HL-60 (cell line): ENCODE data around the gene CNN3.

Source experiments
- DNase-seq, 2 experiments: peaks; one replicate each; pipeline ENCODE4 v3.0.0-alpha.2; 2010 to 2020; ENCODE audit warnings: low read depth in 1 of 2, low spot score in 1 of 2
- H3K27ac ChIP-seq: fragments of 250-450 bp; sonication (Bioruptor Pico); replicated peaks from 2 replicates; pipeline ENCODE4 v1.5.1; 2020; ENCODE audit warnings: mild to moderate bottlenecking, moderate library complexity
- H3K27me3 ChIP-seq: fragments of 250-450 bp; sonication (Bioruptor Pico); 2 replicates; pipeline ENCODE4 v1.5.1; 2021; ENCODE audit warnings: mild to moderate bottlenecking, moderate library complexity; ENCODE audit not compliant: insufficient read depth, poor library complexity, severe bottlenecking
- H3K4me3 ChIP-seq: replicated peaks from 2 replicates; pipeline ENCODE4 v1.5.1; 2011; ENCODE audit warnings: mild to moderate bottlenecking, control low read depth, low read length; ENCODE audit not compliant: insufficient read depth
- GABPA ChIP-seq: IDR thresholded peaks from 2 replicates; pipeline ENCODE4 v1.6.1; 2012; ENCODE audit warnings: low read depth
- POLR2AphosphoS5 ChIP-seq: IDR thresholded peaks from 2 replicates; pipeline ENCODE4 v1.6.1; 2012; ENCODE audit warnings: low read depth
- SPI1 ChIP-seq: IDR thresholded peaks from 2 replicates; pipeline ENCODE4 v1.6.1; 2012; ENCODE audit warnings: low read depth, mild to moderate bottlenecking, borderline replicate concordance
- TF ChIP-seq, protein P1 (sequence below): IDR thresholded peaks from 2 replicates; pipeline ENCODE4 v1.6.1; 2012; ENCODE audit warnings: low read depth; ENCODE audit not compliant: insufficient replicate concordance
- TF ChIP-seq, protein P2 (sequence below): IDR thresholded peaks from one replicate; pipeline ENCODE4 v1.5.1; 2011; ENCODE audit warnings: low read length, control low read depth, inconsistent platforms; ENCODE audit not compliant: insufficient read depth

Gene CNN3

GRCh38 chr1:94903280-94904009 lies 23.5 kb downstream of the CNN3 start:
- peaks cover 4% of the 10 kb centered on the region for H3K27me3 ChIP-seq
- TF ChIP-seq, protein P1, sequence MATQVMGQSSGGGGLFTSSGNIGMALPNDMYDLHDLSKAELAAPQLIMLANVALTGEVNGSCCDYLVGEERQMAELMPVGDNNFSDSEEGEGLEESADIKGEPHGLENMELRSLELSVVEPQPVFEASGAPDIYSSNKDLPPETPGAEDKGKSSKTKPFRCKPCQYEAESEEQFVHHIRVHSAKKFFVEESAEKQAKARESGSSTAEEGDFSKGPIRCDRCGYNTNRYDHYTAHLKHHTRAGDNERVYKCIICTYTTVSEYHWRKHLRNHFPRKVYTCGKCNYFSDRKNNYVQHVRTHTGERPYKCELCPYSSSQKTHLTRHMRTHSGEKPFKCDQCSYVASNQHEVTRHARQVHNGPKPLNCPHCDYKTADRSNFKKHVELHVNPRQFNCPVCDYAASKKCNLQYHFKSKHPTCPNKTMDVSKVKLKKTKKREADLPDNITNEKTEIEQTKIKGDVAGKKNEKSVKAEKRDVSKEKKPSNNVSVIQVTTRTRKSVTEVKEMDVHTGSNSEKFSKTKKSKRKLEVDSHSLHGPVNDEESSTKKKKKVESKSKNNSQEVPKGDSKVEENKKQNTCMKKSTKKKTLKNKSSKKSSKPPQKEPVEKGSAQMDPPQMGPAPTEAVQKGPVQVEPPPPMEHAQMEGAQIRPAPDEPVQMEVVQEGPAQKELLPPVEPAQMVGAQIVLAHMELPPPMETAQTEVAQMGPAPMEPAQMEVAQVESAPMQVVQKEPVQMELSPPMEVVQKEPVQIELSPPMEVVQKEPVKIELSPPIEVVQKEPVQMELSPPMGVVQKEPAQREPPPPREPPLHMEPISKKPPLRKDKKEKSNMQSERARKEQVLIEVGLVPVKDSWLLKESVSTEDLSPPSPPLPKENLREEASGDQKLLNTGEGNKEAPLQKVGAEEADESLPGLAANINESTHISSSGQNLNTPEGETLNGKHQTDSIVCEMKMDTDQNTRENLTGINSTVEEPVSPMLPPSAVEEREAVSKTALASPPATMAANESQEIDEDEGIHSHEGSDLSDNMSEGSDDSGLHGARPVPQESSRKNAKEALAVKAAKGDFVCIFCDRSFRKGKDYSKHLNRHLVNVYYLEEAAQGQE: no peak
- no peak for TF ChIP-seq GABPA
- TF ChIP-seq SPI1: no peak
- no peak for TF ChIP-seq POLR2AphosphoS5
- TF ChIP-seq, protein P2, sequence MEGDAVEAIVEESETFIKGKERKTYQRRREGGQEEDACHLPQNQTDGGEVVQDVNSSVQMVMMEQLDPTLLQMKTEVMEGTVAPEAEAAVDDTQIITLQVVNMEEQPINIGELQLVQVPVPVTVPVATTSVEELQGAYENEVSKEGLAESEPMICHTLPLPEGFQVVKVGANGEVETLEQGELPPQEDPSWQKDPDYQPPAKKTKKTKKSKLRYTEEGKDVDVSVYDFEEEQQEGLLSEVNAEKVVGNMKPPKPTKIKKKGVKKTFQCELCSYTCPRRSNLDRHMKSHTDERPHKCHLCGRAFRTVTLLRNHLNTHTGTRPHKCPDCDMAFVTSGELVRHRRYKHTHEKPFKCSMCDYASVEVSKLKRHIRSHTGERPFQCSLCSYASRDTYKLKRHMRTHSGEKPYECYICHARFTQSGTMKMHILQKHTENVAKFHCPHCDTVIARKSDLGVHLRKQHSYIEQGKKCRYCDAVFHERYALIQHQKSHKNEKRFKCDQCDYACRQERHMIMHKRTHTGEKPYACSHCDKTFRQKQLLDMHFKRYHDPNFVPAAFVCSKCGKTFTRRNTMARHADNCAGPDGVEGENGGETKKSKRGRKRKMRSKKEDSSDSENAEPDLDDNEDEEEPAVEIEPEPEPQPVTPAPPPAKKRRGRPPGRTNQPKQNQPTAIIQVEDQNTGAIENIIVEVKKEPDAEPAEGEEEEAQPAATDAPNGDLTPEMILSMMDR: no peak
- no peak overlapping the region for H3K27ac ChIP-seq
- no peak overlapping the region for H3K4me3 ChIP-seq
- DNase-seq: no peak

DNA sequence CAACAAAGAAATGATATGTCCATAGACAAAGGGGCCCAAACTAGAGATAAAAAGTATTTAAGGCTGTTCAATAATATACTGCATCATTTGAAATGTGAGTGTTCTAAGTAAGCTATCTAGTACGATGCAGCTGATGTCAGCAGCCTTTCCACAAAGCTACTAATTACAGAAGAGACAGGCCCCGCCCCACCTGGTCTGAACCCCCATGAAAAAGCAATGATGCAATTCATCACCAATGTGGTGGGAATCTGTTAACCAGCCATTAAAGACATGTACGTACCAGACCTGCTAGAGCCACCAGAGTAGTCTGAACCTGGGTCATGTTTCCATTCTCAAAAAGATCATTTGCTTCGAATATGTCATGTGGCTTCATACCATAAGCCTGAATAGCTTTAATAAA lies 25.1 kb downstream of the CNN3 start:
- Histone ChIP-seq H3K4me3 (no peak overlapping the region), H3K27ac (no peak overlapping the region), H3K27me3 (peaks cover 4% of the 10 kb centered on the region)
- TF ChIP-seq GABPA: no peak
- TF ChIP-seq POLR2AphosphoS5: no peak
- TF ChIP-seq, protein P1: no peak
- TF ChIP-seq, protein P2: no peak
- TF ChIP-seq SPI1: no peak
- no peak for DNase-seq

GRCh38 chr1:94899756-94900155 lies 27.2 kb downstream of the CNN3 start:
- no peak overlapping the region for H3K4me3 ChIP-seq
- H3K27me3 ChIP-seq: peaks cover 2% of the 10 kb centered on the region
- DNase-seq: no peak
- H3K27ac ChIP-seq: no peak overlapping the region
- TF ChIP-seq POLR2AphosphoS5 (no peak), GABPA (no peak), SPI1 (no peak)
- TF ChIP-seq, protein P1: no peak
- TF ChIP-seq, protein P2: no peak
